ENCODE results near the gene BCAR1. TPM values are rescaled to one million over a fixed set of nuclear protein-coding genes. Genes with fewer than 3 reads are reported as not detected.

BCAR1 gene
- total and polyA plus RNA-seq, 2 of the 13 experiments (the other 11 are each of a cell fraction or from before 2014, with no cell fraction given) = 48.1 to 51.7 TPM

DNA sequence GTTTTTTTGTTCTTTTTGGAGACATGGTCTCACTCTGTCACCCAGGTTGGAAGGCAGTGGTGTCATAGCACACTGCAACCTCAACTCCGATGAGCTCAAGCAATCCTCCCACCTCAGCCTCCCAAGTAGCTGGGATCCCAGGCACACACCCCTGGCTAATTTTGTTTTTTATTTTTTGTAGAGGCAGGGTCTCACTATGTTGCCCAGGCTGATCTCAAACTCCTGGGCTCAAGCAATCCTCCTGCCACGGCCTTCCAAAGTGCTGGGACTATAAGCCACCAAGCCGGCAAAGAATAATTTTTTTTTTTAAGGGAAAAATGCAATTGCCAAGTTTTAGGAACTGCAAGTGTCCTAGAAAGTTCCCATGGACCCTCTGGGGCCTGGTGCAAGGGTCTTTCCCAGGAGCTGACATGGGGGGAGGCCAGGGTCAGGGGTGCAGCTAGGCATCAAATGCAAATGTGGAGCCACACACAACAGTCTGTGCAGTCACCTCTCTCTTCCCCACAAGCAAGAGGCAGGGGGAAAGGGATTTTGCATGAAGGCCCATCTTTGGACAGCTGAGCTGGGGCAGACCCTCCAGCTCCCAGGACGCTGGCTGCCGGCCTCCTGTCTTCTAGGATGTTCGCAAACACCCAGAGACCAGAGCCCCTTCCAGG, 20.1 kb upstream of the BCAR1 start (continued):
- TF ChIP-seq ZBTB4 (CRISPR knock-in tag; IDR thresholded peaks at IDR 0.05; ENCODE audit: borderline replicate concordance) = no peak
- no peak for TF ChIP-seq PHF20 (CRISPR knock-in tag; IDR thresholded peaks at IDR 0.05)
- no peak for TF ChIP-seq ZNF614 (CRISPR knock-in tag; IDR thresholded peaks at IDR 0.05; ENCODE audit: borderline replicate concordance)
- no peak for TF ChIP-seq CCDC6 (CRISPR knock-in tag; IDR thresholded peaks at IDR 0.05)
- TF ChIP-seq RAD21 (CRISPR knock-in tag; IDR thresholded peaks at IDR 0.05) = no peak
- TF ChIP-seq ZFP37 (CRISPR knock-in tag; IDR thresholded peaks at IDR 0.05; ENCODE audit: borderline replicate concordance) = no peak
- no peak for TF ChIP-seq ZBTB14 (CRISPR knock-in tag; IDR thresholded peaks at IDR 0.05)
- TF ChIP-seq NFKBIZ (CRISPR knock-in tag; IDR thresholded peaks at IDR 0.05) = no peak
- TF ChIP-seq ATF7 (IDR thresholded peaks at IDR 0.05) = no peak
- TF ChIP-seq ATF7 (CRISPR knock-in tag; IDR thresholded peaks at IDR 0.05) = no peak
- no peak for TF ChIP-seq NFIC (IDR thresholded peaks at IDR 0.05; ENCODE audit: low read length)
- peak; percentile 34; the same call in 1 of the 2 replicates for TF ChIP-seq TBX2 (CRISPR knock-in tag; IDR thresholded peaks at IDR 0.05; ENCODE audit: borderline replicate concordance)
- no peak for TF ChIP-seq ZNF205 (CRISPR knock-in tag; IDR thresholded peaks at IDR 0.05)
- TF ChIP-seq, protein P1, sequence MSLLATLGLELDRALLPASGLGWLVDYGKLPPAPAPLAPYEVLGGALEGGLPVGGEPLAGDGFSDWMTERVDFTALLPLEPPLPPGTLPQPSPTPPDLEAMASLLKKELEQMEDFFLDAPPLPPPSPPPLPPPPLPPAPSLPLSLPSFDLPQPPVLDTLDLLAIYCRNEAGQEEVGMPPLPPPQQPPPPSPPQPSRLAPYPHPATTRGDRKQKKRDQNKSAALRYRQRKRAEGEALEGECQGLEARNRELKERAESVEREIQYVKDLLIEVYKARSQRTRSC (CRISPR knock-in tag; IDR thresholded peaks at IDR 0.05; ENCODE audit: low read depth) = no peak
- no peak for TF ChIP-seq ELF4 (CRISPR knock-in tag; IDR thresholded peaks at IDR 0.05; ENCODE audit: borderline replicate concordance)
- no peak for TF ChIP-seq ISL2 (CRISPR knock-in tag; IDR thresholded peaks at IDR 0.05)
- no peak for TF ChIP-seq ZNF605 (CRISPR knock-in tag; IDR thresholded peaks at IDR 0.05)
- peak; percentile 44; the same call in 1 of the 2 replicates for TF ChIP-seq ZNF687 (CRISPR knock-in tag; IDR thresholded peaks at IDR 0.05)
- TF ChIP-seq GLMP (CRISPR knock-in tag; IDR thresholded peaks at IDR 0.05; ENCODE audit: borderline replicate concordance) = no peak
- TF ChIP-seq ZNF121 (CRISPR knock-in tag; IDR thresholded peaks at IDR 0.05) = peak; percentile 92

All from HepG2 (cell line).